ENCODE measurements around the gene LYL1. TPM values are rescaled to one million over a fixed set of nuclear protein-coding genes. Genes with fewer than 3 reads are reported as not detected.

The LYL1 gene
- total and polyA plus RNA-seq, 2 donors (not counting 1 experiment from before 2014, with no cell fraction given): 112 to 125 TPM

GRCh38 chr19:13058951-13059660 lies 43.6 kb downstream of the LYL1 start:
- ATAC-seq (ENCODE audit: low read depth) (no peak), DNase-seq (no peak)
- ChIA-PET CTCF (interaction anchor here (0.6 to 10.4 kb wide), 11 partner anchors 10 to 94 kb away, joined by 3 to 161 read pairs (median 4); no protein-coding TSS in a partner anchor), POLR2A (interaction anchor here (0.6 kb wide), 1 partner anchor 750 kb away, joined by 5 read pairs; no protein-coding TSS in a partner anchor)
- Histone ChIP-seq H3K79me2 (ENCODE audit: control insufficient read depth, insufficient read depth, low read length) (no peaks in the 10 kb centered on the region), H3K4me2 (replicated peaks; ENCODE audit: low read depth, low read length, poor library complexity, severe bottlenecking) (no peak overlapping the region), H3K27ac (ENCODE audit: low read length in 2 of 2) (no peak overlapping the region), H3K36me3 (replicated peaks in 1 of 2; ENCODE audit: control extremely low read depth in 1 of 2, control insufficient read depth in 1 of 2, extremely low read depth in 1 of 2, insufficient read depth in 2 of 2, low read length in 1 of 2) (no peaks in the 10 kb centered on the region), H3K4me1 (ENCODE audit: control insufficient read depth in 2 of 2, insufficient read depth in 2 of 2, low read length in 2 of 2) (peaks cover 7 to 17% of the 10 kb centered on the region in 2 donors), H2AFZ (ENCODE audit: insufficient read depth, low read depth, low read length, poor library complexity, severe bottlenecking) (no peak overlapping the region), H3K4me3 (ENCODE audit: control extremely low read depth in 1 of 5, extremely low read depth in 1 of 5, insufficient read depth in 1 of 5, low read depth in 2 of 5, low read length in 4 of 5) (no peak overlapping the region), H4K20me1 (ENCODE audit: control insufficient read depth, insufficient read depth, low read length, poor library complexity, severe bottlenecking) (no peaks in the 10 kb centered on the region), H3K27me3 (replicated peaks in 1 of 4; ENCODE audit: control extremely low read depth in 1 of 4, control insufficient read depth in 3 of 4, insufficient read depth in 4 of 4, low read length in 3 of 4) (peaks cover 0 to 29% (median 12%) of the 10 kb centered on the region in 4 experiments), H3K9me3 (ENCODE audit: control extremely low read depth in 1 of 3, control insufficient read depth in 2 of 3, insufficient read depth in 1 of 3, low read length in 2 of 3) (no peaks in the 10 kb centered on the region), H3K9ac (ENCODE audit: low read length) (no peak overlapping the region)
- Mint-ChIP-seq H3K9me3 (ENCODE audit: insufficient read depth) (no peaks in the 10 kb centered on the region), H3K4me3 (no peak overlapping the region), H3K27ac (no peak overlapping the region), H3K27me3 (peaks cover 19% of the 10 kb centered on the region), H3K4me1 (peaks cover 6% of the 10 kb centered on the region)
- intact Hi-C loops (cut with micrococcal nuclease): no loop called here
- WGBS (ENCODE audit: insufficient coverage): 90% methylated on average over 5 of the region's 12 CpGs
- TF ChIP-seq EZH2 (IDR thresholded peaks at IDR 0.05; ENCODE audit: borderline replicate concordance, insufficient read depth, low read depth, low read length, poor library complexity, severe bottlenecking) (no peak), CTCF (IDR thresholded peaks at IDR 0.05) (no peak)

DNA sequence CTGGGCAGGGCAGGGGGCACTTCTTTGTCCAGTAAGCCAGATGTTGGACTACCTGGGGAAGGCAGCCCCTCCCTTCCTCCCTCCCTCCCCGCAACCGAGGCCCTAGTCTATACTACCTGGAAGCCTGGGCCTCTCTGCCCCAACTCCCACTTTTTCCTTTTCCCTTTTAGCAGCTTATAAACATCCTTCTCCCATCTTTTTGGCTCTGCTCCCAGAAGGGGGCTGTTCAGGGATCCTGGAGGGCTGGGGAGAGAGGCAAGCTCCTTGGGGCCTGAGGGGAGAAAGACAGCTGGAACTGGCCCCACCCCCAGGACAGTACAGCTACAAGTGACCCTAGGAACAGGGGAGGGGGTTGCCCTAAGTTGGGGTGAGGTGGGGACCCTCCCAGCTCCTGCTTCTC lies 44.9 kb downstream of the LYL1 start:
- Mint-ChIP-seq H3K27me3 (peaks cover 24% of the 10 kb centered on the region), H3K4me3 (no peak overlapping the region), H3K9me3 (ENCODE audit: insufficient read depth) (no peaks in the 10 kb centered on the region), H3K4me1 (peaks cover 6% of the 10 kb centered on the region), H3K27ac (no peak overlapping the region)
- Histone ChIP-seq H3K9ac (ENCODE audit: low read length) (no peak overlapping the region), H3K27me3 (replicated peaks in 1 of 4; ENCODE audit: control extremely low read depth in 1 of 4, control insufficient read depth in 3 of 4, insufficient read depth in 4 of 4, low read length in 3 of 4) (peaks cover 0 to 37% (median 12%) of the 10 kb centered on the region in 4 experiments), H4K20me1 (ENCODE audit: control insufficient read depth, insufficient read depth, low read length, poor library complexity, severe bottlenecking) (no peaks in the 10 kb centered on the region), H3K27ac (ENCODE audit: low read length in 2 of 2) (no peak overlapping the region), H3K4me1 (ENCODE audit: control insufficient read depth in 2 of 2, insufficient read depth in 2 of 2, low read length in 2 of 2) (peaks cover 7 to 17% of the 10 kb centered on the region in 2 donors), H3K9me3 (ENCODE audit: control extremely low read depth in 1 of 3, control insufficient read depth in 2 of 3, insufficient read depth in 1 of 3, low read length in 2 of 3) (no peaks in the 10 kb centered on the region), H2AFZ (ENCODE audit: insufficient read depth, low read depth, low read length, poor library complexity, severe bottlenecking) (no peak overlapping the region), H3K79me2 (ENCODE audit: control insufficient read depth, insufficient read depth, low read length) (no peaks in the 10 kb centered on the region), H3K4me3 (ENCODE audit: control extremely low read depth in 1 of 5, extremely low read depth in 1 of 5, insufficient read depth in 1 of 5, low read depth in 2 of 5, low read length in 4 of 5) (no peak overlapping the region), H3K4me2 (replicated peaks; ENCODE audit: low read depth, low read length, poor library complexity, severe bottlenecking) (no peak overlapping the region), H3K36me3 (replicated peaks in 1 of 2; ENCODE audit: control extremely low read depth in 1 of 2, control insufficient read depth in 1 of 2, extremely low read depth in 1 of 2, insufficient read depth in 2 of 2, low read length in 1 of 2) (no peaks in the 10 kb centered on the region)
- ChIA-PET CTCF (interaction anchor here (0.7 to 10.4 kb wide), 9 partner anchors 10 to 92 kb away, joined by 3 to 161 read pairs (median 4); no protein-coding TSS in a partner anchor), POLR2A (no interaction called here)
- no peak for ATAC-seq (ENCODE audit: low read depth)
- WGBS (ENCODE audit: insufficient coverage): 100% methylated on average over 2 of the region's 2 CpGs
- no peak for TF ChIP-seq CTCF (IDR thresholded peaks at IDR 0.05)
- TF ChIP-seq EZH2 (IDR thresholded peaks at IDR 0.05; ENCODE audit: borderline replicate concordance, insufficient read depth, low read depth, low read length, poor library complexity, severe bottlenecking): no peak
- DNase-seq: no peak
- intact Hi-C loops (cut with micrococcal nuclease): no loop called here
